ENCODE measurements around the gene MYH14. TPM values are rescaled to one million over a fixed set of nuclear protein-coding genes. Genes with fewer than 3 reads are reported as not detected.

MYH14 gene
- total RNA-seq, 1 donor from 2014 or later, result 146 TPM

DNA sequence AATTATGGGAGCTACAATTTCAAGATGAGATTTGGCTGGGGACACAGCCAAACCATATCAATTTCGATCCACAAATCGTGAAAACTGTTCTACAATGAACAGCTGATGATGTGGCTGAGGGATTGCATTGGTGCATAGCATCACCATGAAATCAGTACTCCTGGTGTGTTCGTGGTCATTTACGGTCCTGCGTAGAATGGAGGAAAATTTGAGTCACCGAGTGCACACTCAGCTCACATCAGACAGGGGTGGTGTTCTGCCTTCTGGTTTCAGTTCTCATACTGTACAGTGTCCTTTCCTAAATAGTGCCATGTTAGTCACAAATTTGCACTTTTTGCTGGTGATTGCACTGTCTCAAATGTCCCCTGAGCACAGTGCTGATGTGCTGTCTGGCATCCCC lies 39.2 kb downstream of the MYH14 start:
- ATAC-seq, result no peak
- TF ChIP-seq, protein P1, sequence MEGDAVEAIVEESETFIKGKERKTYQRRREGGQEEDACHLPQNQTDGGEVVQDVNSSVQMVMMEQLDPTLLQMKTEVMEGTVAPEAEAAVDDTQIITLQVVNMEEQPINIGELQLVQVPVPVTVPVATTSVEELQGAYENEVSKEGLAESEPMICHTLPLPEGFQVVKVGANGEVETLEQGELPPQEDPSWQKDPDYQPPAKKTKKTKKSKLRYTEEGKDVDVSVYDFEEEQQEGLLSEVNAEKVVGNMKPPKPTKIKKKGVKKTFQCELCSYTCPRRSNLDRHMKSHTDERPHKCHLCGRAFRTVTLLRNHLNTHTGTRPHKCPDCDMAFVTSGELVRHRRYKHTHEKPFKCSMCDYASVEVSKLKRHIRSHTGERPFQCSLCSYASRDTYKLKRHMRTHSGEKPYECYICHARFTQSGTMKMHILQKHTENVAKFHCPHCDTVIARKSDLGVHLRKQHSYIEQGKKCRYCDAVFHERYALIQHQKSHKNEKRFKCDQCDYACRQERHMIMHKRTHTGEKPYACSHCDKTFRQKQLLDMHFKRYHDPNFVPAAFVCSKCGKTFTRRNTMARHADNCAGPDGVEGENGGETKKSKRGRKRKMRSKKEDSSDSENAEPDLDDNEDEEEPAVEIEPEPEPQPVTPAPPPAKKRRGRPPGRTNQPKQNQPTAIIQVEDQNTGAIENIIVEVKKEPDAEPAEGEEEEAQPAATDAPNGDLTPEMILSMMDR (IDR thresholded peaks at IDR 0.05), result no peak
- Histone ChIP-seq H3K36me3 (no peaks in the 10 kb centered on the region), H3K9me3 (no peaks in the 10 kb centered on the region), H3K4me3 (no peak overlapping the region), H3K27me3 (no peaks in the 10 kb centered on the region), H3K27ac (no peak overlapping the region), H3K4me1 (no peaks in the 10 kb centered on the region)
- DNase-seq, result no peak
- intact Hi-C loops (cut with DNase I), result no loop called here

DNA sequence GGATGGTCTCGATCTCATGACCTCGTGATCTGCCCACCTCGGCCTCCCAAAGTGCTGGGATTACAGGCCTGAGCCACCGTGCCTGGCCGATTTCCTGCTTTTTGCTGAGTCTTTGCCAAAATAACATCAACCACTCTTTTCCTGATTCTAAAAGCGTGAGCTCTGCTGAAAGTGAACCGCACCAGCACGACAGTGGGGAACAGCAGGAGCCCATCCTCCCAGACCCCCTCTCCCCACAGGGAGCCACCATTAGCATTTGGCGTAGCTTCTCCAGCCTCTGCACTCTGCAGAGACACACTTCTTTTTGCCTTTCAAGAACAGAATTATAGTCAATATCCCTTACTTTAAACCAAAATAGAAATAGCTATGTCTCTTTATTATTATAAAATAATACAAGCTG lies 41.3 kb downstream of the MYH14 start:
- no peak overlapping the region for H3K4me3 ChIP-seq
- DNase-seq (no peak), ATAC-seq (no peak)
- TF ChIP-seq, protein P1 (IDR thresholded peaks at IDR 0.05), result no peak
- no peak overlapping the region for H3K27ac ChIP-seq
- no peaks in the 10 kb centered on the region for H3K9me3 ChIP-seq
- intact Hi-C loops (cut with DNase I), result no loop called here
- no peaks in the 10 kb centered on the region for H3K36me3 ChIP-seq
- H3K4me1 ChIP-seq, result no peaks in the 10 kb centered on the region
- no peaks in the 10 kb centered on the region for H3K27me3 ChIP-seq

DNA sequence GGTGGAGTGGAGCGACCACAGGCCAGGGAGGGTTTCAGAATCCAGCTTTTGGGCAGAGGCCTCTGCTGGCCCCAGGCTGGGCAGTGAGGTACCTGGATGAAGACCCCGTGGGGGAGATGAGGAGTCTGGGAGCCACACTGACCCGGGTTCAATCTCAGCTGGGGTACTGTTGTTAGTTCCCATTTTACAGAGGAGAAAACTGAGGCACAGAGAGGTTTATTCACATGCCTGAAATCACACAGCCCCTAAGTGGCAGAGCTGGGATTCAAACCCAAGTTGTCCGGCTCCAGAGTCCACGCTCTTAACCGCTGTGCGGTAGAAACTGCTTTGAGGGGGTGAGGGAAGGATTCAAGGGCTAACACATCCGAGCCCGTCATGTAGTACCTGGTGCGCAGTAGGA lies 45.0 kb downstream of the MYH14 start:
- TF ChIP-seq, protein P1 (IDR thresholded peaks at IDR 0.05), result no peak
- intact Hi-C loops (cut with DNase I), result no loop called here
- no peak for ATAC-seq

DNA sequence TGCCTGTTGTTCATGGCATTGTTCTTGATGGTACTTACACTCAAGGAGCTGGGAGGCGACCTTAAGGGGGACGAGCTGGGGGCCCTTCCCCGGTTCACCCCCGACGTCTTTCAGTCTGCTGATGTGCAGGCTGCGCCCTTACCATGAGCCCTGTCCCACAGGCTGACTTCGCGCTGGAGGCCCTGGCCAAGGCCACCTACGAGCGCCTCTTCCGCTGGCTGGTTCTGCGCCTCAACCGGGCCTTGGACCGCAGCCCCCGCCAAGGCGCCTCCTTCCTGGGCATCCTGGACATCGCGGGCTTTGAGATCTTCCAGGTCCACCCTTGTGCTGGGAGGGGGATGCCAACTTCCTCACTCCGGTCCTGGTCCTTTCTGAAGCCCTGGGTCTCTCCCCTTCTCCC lies 45.4 kb downstream of the MYH14 start:
- intact Hi-C loops (cut with DNase I), result no loop called here
- no peaks in the 10 kb centered on the region for H3K9me3 ChIP-seq
- DNase-seq, result no peak
- TF ChIP-seq, protein P1 (IDR thresholded peaks at IDR 0.05), result no peak
- no peak for ATAC-seq
- H3K27ac ChIP-seq, result no peak overlapping the region
- H3K27me3 ChIP-seq, result no peaks in the 10 kb centered on the region
- H3K4me3 ChIP-seq, result no peak overlapping the region
- no peaks in the 10 kb centered on the region for H3K36me3 ChIP-seq
- H3K4me1 ChIP-seq, result no peaks in the 10 kb centered on the region

More for the DNA sequence above, 45.0 kb downstream of the MYH14 start:
- DNase-seq, result no peak
- Histone ChIP-seq H3K27me3 (no peaks in the 10 kb centered on the region), H3K9me3 (no peaks in the 10 kb centered on the region), H3K4me3 (no peak overlapping the region), H3K27ac (no peak overlapping the region), H3K4me1 (no peaks in the 10 kb centered on the region), H3K36me3 (no peaks in the 10 kb centered on the region)

DNA sequence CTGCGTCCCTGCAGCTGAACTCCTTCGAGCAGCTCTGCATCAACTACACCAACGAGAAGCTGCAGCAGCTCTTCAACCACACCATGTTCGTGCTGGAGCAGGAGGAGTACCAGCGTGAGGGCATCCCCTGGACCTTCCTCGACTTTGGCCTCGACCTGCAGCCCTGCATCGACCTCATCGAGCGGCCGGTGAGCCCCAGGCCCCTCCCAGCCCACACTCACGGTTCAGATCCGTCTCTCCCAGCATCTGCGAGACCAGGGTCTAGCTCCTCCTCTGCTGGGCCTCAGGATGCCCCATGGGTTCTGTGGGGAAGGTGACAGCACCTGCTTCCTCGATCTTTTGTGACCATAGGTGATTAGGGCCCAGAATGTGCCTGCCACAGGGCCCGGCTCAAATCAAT lies 46.2 kb downstream of the MYH14 start:
- no peak overlapping the region for H3K27ac ChIP-seq
- no peaks in the 10 kb centered on the region for H3K4me1 ChIP-seq
- no peaks in the 10 kb centered on the region for H3K36me3 ChIP-seq
- intact Hi-C loops (cut with DNase I), result no loop called here
- DNase-seq (no peak), ATAC-seq (no peak)
- TF ChIP-seq, protein P1 (IDR thresholded peaks at IDR 0.05), result no peak
- no peak overlapping the region for H3K4me3 ChIP-seq
- H3K9me3 ChIP-seq, result no peaks in the 10 kb centered on the region
- no peaks in the 10 kb centered on the region for H3K27me3 ChIP-seq

DNA sequence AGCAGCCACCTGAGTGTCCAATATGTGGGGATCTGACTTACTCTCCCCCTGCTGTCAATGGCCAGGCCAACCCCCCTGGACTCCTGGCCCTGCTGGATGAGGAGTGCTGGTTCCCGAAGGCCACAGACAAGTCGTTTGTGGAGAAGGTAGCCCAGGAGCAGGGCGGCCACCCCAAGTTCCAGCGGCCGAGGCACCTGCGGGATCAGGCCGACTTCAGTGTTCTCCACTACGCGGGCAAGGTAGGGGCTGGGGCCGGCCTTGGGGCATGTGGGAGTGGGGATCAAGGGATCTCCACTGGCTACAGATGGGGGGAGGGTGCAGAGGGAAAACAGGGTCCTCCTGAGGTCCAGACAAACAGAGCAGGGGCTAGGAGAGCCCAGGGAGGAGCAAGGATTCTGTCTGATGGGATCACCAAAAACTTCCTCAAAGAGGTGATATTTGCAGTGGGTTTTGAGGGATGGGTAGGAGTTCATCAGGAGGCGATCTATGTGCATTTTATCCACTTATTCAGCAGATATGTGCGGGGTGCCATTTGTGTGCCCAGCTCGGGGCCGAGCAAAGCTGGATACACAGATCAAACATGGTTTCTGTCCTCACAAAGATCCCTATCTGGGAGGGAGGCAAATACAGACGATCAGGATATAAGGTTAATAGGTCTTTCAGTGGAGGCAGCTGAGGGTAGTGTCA lies 47.2 kb downstream of the MYH14 start:
- no peaks in the 10 kb centered on the region for H3K36me3 ChIP-seq
- intact Hi-C loops (cut with DNase I), result no loop called here
- H3K4me1 ChIP-seq, result no peaks in the 10 kb centered on the region
- no peaks in the 10 kb centered on the region for H3K27me3 ChIP-seq
- H3K9me3 ChIP-seq, result no peaks in the 10 kb centered on the region
- no peak overlapping the region for H3K27ac ChIP-seq
- DNase-seq (no peak), ATAC-seq (no peak)
- no peak overlapping the region for H3K4me3 ChIP-seq
- TF ChIP-seq, protein P1 (IDR thresholded peaks at IDR 0.05), result no peak

Data from upper lobe of right lung (tissue), 1 donor.